Stimulated activated CD8-positive, alpha-beta memory T cell treated with anti-CD3 and anti-CD28 coated beads, Interleukin-4, amount 100 ng/mL, for 1 hour (primary cell): ENCODE measurements around the gene FOXJ1.

Source experiments
- DNase-seq, 2 donors: peaks; one replicate each; pipeline ENCODE4 v3.0.0-alpha.2; 2020; ENCODE audit warnings: low read depth in 2 of 2, low spot score in 1 of 2

The FOXJ1 gene

GRCh38 chr17:76092526-76093413 is 48.3 kb downstream of the FOXJ1 start:
- DNase-seq = no peak

- DNase-seq = no peak
Observed at GRCh38 chr17:76091526-76092286, 49.3 kb downstream of the FOXJ1 start.

- DNase-seq = no peak
Observed at GRCh38 chr17:76090517-76091129, 50.4 kb downstream of the FOXJ1 start.

GRCh38 chr17:76089680-76090516 is 51.1 kb downstream of the FOXJ1 start:
- DNase-seq = no peak

GRCh38 chr17:76088868-76089576 is 52.0 kb downstream of the FOXJ1 start:
- no peak for DNase-seq

GRCh38 chr17:76088041-76088867 is 52.8 kb downstream of the FOXJ1 start:
- no peak for DNase-seq

GRCh38 chr17:76087531-76087930 is 53.5 kb downstream of the FOXJ1 start:
- no peak for DNase-seq

- no peak for DNase-seq
Observed at GRCh38 chr17:76086384-76086783, 54.7 kb downstream of the FOXJ1 start.
